GM21423 (cell line): ENCODE data around the gene SPATS1.
"Not testable (repeated sequence)": the region's sequence is repeated elsewhere in the genome, so short reads cannot be mapped to it uniquely, and the experiment has no call there.

Experiments used
- ATAC-seq: cut with Tn5 transposase; IDR thresholded peaks from one replicate; pipeline ENCODE4 v1.9.1; 2021; ENCODE audit warnings: mild to moderate bottlenecking, moderate library complexity; ENCODE audit not compliant: unreplicated experiment

The SPATS1 gene

DNA sequence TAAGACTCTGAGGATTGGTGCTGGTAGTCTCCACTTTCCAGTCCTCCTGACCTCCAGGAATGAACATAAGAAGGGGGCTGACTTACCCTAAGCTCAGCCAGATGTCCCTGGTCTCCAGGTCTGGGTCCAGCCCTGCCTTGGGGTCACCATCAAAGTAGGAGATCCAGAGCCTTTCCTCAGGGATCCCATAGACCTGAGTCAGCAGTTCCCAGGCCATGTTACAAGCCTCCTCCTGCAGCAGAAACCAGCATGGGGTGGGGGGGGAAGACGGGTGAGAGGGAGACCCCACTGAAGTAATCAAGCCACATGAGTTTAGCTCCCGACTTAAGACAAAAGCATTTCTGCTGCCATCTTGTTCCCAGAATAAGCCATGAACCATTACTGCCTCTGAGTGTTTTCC, 31.1 kb upstream of the SPATS1 start:
- no peak for ATAC-seq

DNA sequence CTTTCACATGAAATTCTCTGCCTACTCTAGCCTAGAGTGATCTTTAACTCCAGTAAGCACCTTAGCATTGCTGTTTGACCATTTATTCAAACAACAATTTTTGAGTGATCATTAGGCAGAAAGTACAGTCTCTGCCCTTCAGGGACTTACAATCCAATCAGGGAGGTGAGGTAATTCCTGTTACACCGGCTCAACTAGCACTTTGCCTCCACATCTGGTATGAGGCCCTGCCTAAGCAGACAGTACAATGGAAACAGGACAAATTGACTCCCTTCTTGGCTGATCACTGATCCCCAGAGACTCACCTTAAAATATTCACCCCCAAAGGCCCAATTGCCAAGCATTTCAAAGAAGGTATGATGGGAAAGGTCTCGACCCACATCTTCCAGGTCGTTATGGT, 30.7 kb upstream of the SPATS1 start:
- no peak for ATAC-seq

DNA sequence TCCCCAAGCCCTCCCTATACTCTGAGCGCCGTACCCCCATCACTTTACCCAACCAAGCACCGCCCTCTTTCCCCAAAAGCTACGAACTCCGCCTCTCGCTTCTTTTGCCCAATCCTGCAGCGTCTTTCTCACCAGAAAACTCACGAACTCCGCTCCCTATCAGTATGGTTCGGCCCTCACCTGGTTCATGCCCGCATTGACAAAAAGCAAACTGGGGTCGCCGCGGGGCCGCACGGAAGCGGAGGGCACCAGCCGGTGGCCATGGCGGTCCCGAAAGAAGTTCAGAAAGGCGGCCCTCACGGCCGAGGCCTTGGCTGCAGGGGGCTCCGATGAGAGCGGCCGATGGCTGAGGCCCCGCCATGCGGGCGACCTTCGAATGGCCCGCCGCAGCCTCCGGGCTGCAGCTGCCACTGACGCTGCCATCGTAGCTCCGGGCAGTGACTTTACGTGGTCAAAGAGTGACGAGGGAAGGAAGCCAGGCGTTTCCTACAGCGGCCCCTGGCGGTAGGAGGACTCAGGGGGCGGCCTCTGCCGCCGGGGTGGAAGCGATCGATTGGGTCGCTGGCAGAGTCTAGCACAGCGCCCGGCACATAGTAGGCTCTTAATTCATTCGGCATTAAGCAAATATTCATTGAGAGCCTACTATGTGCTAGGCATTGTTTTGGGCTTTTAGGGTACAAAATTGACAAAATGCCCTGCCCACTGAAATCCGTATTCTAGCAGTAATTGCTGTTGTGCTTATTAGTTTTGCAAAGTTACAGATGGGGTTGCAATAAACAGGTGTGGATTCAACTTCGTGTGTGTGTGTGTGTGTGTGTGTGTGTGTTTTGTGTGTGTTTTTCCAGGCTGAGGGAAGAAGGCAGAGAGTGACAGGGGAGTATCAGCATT, 29.3 kb upstream of the SPATS1 start, which contains the start of gene AARS2:
Gene AARS2 (minus strand): TSS at position 447 of the 888 bp plus-strand sequence. CDS start 24 bp downstream, at position 423.
- peak; percentile 86 for ATAC-seq

- not testable (repeated sequence) for ATAC-seq
Observed at GRCh38 chr6:44314657-44315056, 27.8 kb upstream of the SPATS1 start.

GRCh38 chr6:44315516-44315915, 26.9 kb upstream of the SPATS1 start:
- ATAC-seq = no peak

- ATAC-seq = no peak
Observed at GRCh38 chr6:44315951-44316350, 26.5 kb upstream of the SPATS1 start.

DNA sequence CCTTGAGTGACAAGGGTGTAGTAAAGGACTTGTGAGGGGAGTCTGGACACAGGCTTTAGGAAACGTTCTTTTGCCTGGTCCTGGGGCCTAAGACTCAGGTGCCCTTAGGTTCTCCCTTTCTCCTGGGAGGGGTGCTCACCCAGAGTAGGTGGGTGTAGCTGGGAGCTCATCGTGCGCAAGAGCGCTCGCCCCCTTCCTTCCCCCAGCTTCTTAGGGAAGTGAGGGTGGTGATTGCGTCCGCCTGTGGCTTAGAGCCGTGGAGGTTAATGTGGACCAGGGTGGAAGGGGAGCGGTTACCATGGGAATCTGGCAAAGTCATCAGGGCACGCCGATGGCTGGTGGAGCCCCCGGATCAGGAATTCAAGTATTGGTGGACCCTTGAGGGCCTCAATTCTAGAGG, 26.0 kb upstream of the SPATS1 start:
- ATAC-seq = no peak

- not testable (repeated sequence) for ATAC-seq
Observed at GRCh38 chr6:44317136-44317631, 25.3 kb upstream of the SPATS1 start.

- ATAC-seq = no peak
Observed at GRCh38 chr6:44321210-44321609, 21.2 kb upstream of the SPATS1 start.

- no peak for ATAC-seq
Observed at GRCh38 chr6:44327096-44327495, 15.4 kb upstream of the SPATS1 start.

GRCh38 chr6:44327760-44328159, 14.7 kb upstream of the SPATS1 start:
- ATAC-seq = no peak

- ATAC-seq = not testable (repeated sequence)
Observed at GRCh38 chr6:44328203-44328602, 14.2 kb upstream of the SPATS1 start.

DNA sequence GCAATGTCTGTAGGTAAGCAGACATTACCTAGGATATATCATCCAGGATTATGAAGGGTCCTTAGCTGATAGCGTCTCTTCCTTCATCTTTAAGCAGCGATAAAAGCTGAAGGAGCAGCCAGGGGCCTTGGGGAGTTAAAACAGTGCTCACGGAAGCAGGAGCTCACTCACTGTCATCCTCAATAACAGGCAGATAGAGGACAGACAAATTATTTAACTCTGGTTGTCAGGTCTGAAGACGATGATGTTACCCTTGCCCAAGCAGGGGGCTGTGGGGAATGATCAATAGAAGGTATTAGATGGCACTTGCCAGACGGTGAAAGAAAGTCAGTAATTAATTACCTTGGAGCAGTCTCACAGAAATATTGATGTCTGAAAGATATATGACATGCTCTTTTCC, 12.6 kb upstream of the SPATS1 start:
- ATAC-seq = no peak

DNA sequence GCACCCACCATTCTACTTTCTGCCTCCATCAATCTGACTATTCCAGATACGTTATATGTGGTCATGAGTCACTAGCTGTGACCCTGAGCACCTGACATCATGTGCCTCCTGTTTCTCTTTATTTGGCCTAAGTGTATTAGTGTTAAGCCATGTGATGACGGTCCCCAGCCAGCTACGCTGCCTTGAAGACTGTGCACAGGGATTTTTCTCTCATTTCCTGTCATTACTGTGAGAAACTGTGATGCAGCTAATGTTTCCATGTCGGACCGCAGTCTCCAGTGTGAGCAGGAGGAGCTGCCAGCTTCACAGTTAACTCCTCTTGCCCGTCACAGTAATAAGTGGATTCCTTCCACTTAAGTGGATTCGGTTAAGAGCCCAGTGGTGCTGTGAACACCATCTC, 9.9 kb upstream of the SPATS1 start:
- no peak for ATAC-seq

DNA sequence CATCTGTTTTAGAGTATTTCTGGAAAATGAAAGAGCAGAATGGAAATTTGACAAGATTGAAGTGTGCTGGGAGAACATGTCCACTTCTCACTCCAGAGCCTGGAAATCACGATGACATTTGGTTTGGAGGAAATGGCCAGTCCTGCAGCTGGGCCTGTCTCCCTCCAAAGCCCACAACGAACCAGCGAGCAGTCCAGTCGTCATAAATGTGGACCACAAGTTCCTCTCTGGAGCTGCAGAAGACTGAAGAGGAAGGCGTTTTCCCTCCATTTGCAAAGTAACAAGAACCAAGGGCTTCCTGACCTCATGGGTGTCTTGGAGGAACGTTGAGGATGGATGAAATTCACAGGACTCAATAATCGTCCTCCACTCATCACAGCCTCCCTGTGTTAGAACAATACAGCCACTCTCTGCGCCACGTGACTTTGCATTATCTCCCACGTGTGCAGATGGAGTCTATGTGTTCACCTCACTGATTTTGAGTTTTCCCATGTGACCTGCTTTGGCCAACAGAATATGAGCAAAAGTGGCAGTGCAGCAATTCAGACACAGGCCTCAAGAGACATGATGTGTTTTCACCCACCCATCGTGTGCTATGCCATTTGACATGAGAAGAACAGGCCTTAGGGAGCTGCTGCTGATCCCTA, 9.1 kb upstream of the SPATS1 start:
- no peak for ATAC-seq

DNA sequence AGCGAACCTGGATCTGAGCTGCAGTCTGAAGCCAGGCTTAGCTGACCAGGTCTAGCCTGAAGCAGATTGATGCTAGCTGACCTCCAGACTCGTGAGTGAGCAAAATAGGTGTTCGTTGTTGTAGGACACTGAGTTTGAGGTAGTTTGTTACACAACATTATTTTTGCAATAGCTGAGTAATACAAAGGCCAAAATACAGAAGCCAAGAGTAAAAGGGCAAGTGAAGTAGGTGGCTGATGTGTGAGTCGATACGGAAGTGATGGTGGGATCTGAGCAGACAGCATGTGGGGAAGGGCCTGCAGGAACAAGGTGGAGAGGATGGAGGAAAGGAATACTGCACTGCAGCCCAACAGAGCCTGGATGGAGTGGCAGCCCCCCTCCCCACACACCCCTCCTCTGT, 8.5 kb upstream of the SPATS1 start:
- no peak for ATAC-seq

DNA sequence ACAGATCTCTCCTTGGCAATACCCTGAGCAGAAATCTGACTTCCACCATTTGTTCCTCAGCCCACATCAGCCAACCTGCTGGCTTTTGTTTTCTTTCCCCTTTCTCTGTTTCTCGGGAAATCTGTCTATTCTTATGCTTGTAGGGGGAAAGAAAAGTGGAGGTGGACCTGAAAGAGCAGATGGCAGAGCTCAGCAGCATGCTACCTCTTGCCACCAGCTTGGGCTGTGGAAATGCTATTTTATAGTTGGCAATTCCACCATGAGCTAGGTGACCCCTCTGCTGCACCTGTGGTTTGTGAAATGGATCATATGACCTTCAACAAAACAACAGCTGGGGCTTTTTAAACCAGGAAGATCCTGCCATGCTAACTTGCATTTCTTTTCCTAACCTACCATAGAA, 6.8 kb upstream of the SPATS1 start:
- no peak for ATAC-seq

- ATAC-seq = no peak
Observed at GRCh38 chr6:44338228-44339122, 4.0 kb upstream of the SPATS1 start.

GRCh38 chr6:44339301-44339700, 3.1 kb upstream of the SPATS1 start:
- ATAC-seq = no peak

- no peak for ATAC-seq
Observed at GRCh38 chr6:44339763-44340625, 2.5 kb upstream of the SPATS1 start.
